Measurements from ENCODE around the gene GTF2B.

GRCh38 chr1:88867743-88868521 lies 23.4 kb downstream of the GTF2B start:
- TF ChIP-seq CTCF (IDR thresholded peaks at IDR 0.05) (no peak), POLR2A (IDR thresholded peaks at IDR 0.05) (no peak), POLR2AphosphoS5 (IDR thresholded peaks at IDR 0.05) (no peak)
